Gastrocnemius medialis (tissue), 4 donors: ENCODE results near the gene TMEM45B. TPM values are rescaled to one million over a fixed set of nuclear protein-coding genes. Genes with fewer than 3 reads are reported as not detected.

Experiments
- ATAC-seq, 2 donors: fragments of 150-250 bp; one replicate each; pipeline ENCODE4 v1.9.1; 2016
- DNase-seq, 2 donors: peaks; one replicate each; pipeline ENCODE4 v3.0.0-alpha.2; 2019
- H3K27ac ChIP-seq, 4 donors: fragments of 200-600 bp; sonication (generic); 1 replicate in 1 of 4; 2 replicates in 3 of 4; pipeline ENCODE4 v1.5.1; 2016 to 2018; ENCODE audit warnings: mild to moderate bottlenecking in 2 of 4, moderate library complexity in 1 of 4
- H3K27me3 ChIP-seq, 3 donors: fragments of 200-600 bp; sonication (generic) in 2 of 3; 1 replicate in 1 of 3; 2 replicates in 2 of 3; pipeline versions ENCODE4 v1.5.1 to v1.6.0; 2016 to 2019; ENCODE audit warnings: mild to moderate bottlenecking in 1 of 3, moderate library complexity in 1 of 3
- H3K36me3 ChIP-seq, 2 donors: fragments of 200-600 bp; sonication (generic) in 1 of 2; one replicate each; pipeline ENCODE4 v1.5.1; 2017 to 2018
- H3K4me1 ChIP-seq, 2 donors: fragments of 200-600 bp; sonication (generic) in 1 of 2; one replicate each; pipeline ENCODE4 v1.5.1; 2016 to 2017; ENCODE audit warnings: mild to moderate bottlenecking in 2 of 2
- H3K4me3 ChIP-seq, 4 donors: fragments of 200-600 bp; sonication (generic) in 3 of 4; 1 replicate in 1 of 4; 2 replicates in 3 of 4; pipeline ENCODE4 v1.5.1; 2016 to 2019; ENCODE audit warnings: mild to moderate bottlenecking in 2 of 4
- H3K9me3 ChIP-seq, 3 donors: fragments of 200-600 bp; sonication (generic) in 2 of 3; 1 replicate in 1 of 3; 2 replicates in 2 of 3; pipeline ENCODE4 v1.5.1; 2016 to 2019
- POLR2A ChIP-seq, 2 donors: fragments of 450-650 bp; IDR thresholded peaks; one replicate each; pipeline ENCODE4 v1.6.1; 2017; ENCODE audit warnings: antibody characterized with exemption in 2 of 2, mild to moderate bottlenecking in 2 of 2, moderate library complexity in 2 of 2
- in situ Hi-C, 4 donors: fragments of 200-750 bp; cut with MboI; loops; one replicate each; pipeline versions ENCODE4 v1.15.0 to v1.8.0; 2017; ENCODE audit warnings: low sequenced_read_pairs in 4 of 4
- intact Hi-C: fragments of 100-400 bp; cut with DNase I; formaldehyde crosslinking; loops from one replicate; pipeline ENCODE4 v1.15.1; 2023; ENCODE audit warnings: low total_unique reads
- total RNA-seq, 4 donors: library from RNA; depleted of rRNA; stranded (reverse); fragments of >200 nt; gene quantifications; one replicate each; pipeline versions ENCODE4 v1.1.0 to v1.2.3, GENCODE V29; 2016
- TF ChIP-seq, protein P1 (sequence below), 5 experiments: fragments of 450-650 bp in 3 of 5; fragments of 200-600 bp in 2 of 5; sonication (generic) in 2 of 5; IDR thresholded peaks in 4 of 5; conservative IDR thresholded peaks in 1 of 5; 1 replicate in 4 of 5; 2 replicates in 1 of 5; pipeline ENCODE4 v1.5.1; 2016 to 2019; ENCODE audit warnings: antibody characterized with exemption in 5 of 5, mild to moderate bottlenecking in 3 of 5, moderate library complexity in 3 of 5

The TMEM45B gene
- total RNA-seq, 4 donors from 2014 or later, result 1.0 TPM; not detected in 3

DNA sequence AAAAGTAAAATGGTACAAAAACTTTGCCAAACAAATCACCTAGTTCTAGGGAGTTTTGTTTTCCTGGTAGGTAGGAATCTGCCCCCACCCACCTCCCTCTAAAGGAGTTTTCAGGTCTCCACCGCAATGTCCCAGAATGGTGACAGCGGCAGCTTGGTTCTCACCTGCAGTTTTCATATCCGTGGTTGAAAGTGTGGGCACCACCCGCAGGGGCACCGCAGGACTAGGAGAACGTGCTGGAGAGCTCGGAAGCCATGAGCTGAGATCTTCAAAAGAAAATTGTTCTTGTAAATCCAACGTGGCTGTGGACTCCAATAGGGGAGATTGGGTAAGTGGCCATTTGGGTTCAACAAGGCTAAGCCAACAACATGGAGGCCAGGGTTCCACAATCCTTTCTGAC is 68.9 kb downstream of the TMEM45B start:
- in situ Hi-C loops, result loop anchor here (25.0 kb wide), 1 partner anchor 1028 kb away; the partner anchor contains the start of gene SNX19 (in 4 of the 4)
- intact Hi-C loops, result no loop called here

DNA sequence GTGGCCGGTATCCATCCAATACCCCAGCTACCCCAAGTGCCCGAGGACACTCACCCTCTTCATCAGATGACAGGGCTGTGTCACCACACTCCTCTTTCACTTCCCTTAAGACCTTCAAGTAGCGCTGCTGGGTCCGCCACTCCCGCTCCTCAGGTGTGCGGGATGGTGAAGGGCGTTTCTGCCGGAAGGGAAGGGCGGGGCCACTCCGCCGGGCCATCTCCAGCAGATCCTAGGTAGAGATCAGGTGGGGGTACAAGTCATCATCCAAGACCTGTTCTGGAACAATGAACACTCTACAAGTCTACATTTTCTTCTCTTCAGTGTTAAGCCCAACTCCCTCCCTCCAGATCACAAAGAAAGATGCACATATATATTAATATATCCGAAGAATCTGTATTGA is 69.7 kb downstream of the TMEM45B start:
- no peaks in the 10 kb centered on the region for H3K4me1 ChIP-seq
- no peak overlapping the region for H3K4me3 ChIP-seq
- no peak for DNase-seq
- peaks cover 3 to 92% of the 10 kb centered on the region in 2 donors for H3K36me3 ChIP-seq
- H3K27ac ChIP-seq, result no peak overlapping the region
- intact Hi-C loops (no loop called here), in situ Hi-C loops (loop anchor here (25.0 kb wide), 1 partner anchor 1027 kb away; the partner anchor contains the start of gene SNX19 (in 4 of the 4))
- no peak for TF ChIP-seq POLR2A (IDR thresholded peaks at IDR 0.05)
- TF ChIP-seq, protein P1, sequence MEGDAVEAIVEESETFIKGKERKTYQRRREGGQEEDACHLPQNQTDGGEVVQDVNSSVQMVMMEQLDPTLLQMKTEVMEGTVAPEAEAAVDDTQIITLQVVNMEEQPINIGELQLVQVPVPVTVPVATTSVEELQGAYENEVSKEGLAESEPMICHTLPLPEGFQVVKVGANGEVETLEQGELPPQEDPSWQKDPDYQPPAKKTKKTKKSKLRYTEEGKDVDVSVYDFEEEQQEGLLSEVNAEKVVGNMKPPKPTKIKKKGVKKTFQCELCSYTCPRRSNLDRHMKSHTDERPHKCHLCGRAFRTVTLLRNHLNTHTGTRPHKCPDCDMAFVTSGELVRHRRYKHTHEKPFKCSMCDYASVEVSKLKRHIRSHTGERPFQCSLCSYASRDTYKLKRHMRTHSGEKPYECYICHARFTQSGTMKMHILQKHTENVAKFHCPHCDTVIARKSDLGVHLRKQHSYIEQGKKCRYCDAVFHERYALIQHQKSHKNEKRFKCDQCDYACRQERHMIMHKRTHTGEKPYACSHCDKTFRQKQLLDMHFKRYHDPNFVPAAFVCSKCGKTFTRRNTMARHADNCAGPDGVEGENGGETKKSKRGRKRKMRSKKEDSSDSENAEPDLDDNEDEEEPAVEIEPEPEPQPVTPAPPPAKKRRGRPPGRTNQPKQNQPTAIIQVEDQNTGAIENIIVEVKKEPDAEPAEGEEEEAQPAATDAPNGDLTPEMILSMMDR (IDR thresholded peaks at IDR 0.05 in 4 of 5, conservative IDR thresholded peaks at IDR 0.05 in 1 of 5), result no peak
- ATAC-seq, result no peak
- no peaks in the 10 kb centered on the region for H3K9me3 ChIP-seq
- no peaks in the 10 kb centered on the region for H3K27me3 ChIP-seq

More for the DNA sequence above, 68.9 kb downstream of the TMEM45B start:
- ATAC-seq (no peak), DNase-seq (no peak)
- H3K36me3 ChIP-seq, result peaks cover 3 to 98% of the 10 kb centered on the region in 2 donors
- H3K27me3 ChIP-seq, result no peaks in the 10 kb centered on the region
- TF ChIP-seq POLR2A (IDR thresholded peaks at IDR 0.05), result no peak
- TF ChIP-seq, protein P1 (IDR thresholded peaks at IDR 0.05 in 4 of 5, conservative IDR thresholded peaks at IDR 0.05 in 1 of 5), result no peak
- no peaks in the 10 kb centered on the region for H3K4me1 ChIP-seq
- no peak overlapping the region for H3K4me3 ChIP-seq
- no peak overlapping the region for H3K27ac ChIP-seq
- no peaks in the 10 kb centered on the region for H3K9me3 ChIP-seq

DNA sequence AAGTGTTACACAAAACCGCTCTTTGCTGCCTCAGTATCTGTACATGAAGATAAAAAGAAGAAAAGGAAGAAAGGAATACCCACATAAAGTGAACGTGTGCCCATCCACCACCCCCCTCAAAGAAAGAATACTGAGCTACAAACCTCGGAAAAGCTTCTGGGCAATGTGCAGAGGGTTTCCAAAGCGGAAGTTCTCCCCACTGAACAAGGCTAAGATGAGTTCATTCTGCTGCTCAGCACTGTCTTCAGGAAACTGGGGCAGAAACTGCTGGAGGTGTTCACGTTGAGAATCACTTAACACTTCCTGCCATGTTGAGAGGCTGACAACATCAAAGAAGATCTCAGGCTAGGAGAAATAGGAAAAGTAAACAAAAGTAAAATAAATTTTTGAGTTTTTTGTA is 72.8 kb downstream of the TMEM45B start:
- H3K4me3 ChIP-seq, result no peak overlapping the region
- in situ Hi-C loops, result loop anchor here (25.0 kb wide), 1 partner anchor 1024 kb away; the partner anchor contains the start of gene SNX19 (in 4 of the 4)
- no peaks in the 10 kb centered on the region for H3K9me3 ChIP-seq
- peaks cover 3 to 77% of the 10 kb centered on the region in 2 donors for H3K36me3 ChIP-seq
- no peak for TF ChIP-seq POLR2A (IDR thresholded peaks at IDR 0.05)
- TF ChIP-seq, protein P1 (IDR thresholded peaks at IDR 0.05 in 4 of 5, conservative IDR thresholded peaks at IDR 0.05 in 1 of 5), result no peak
- no peaks in the 10 kb centered on the region for H3K27me3 ChIP-seq
- intact Hi-C loops, result no loop called here
- H3K27ac ChIP-seq, result no peak overlapping the region
- ATAC-seq, result no peak
- no peak for DNase-seq
- no peaks in the 10 kb centered on the region for H3K4me1 ChIP-seq

DNA sequence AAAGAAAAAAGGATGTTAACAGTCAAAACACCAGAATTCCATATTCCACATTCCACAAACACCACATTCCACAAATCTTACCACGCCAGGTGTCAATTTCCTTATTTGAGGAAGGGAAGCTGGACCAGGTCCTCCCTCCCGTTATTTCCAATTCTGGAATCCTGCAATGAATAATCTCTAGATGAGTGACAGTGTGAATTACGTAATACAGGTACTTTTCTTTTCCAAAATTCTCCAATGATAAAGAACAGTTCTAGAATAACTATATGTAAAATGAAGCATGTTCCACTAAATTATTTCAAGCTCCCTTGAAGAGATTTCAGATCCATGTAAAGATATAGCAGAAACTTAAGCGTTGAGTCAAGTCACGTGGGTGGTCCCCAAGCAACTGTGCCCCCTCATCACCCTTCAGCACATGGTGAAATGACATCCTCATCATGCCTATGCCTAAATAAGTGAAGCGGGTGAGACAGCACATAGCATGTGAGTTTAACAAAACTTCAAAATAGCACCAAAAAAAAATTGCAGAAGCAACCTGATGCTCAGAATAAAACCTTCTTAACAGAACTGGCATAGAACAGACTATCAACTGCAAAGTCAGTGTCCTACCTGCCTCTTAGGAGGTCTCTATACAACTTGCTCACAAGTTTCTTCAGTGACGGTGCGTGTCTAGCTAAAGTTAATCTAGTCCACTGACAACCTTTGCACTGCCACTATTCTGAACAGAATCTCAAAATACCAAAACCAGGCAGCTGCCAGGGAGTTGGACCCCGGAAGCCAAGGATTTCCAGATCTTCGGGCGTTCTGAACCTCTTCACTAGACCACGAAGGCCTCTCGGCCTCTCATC is 78.9 kb downstream of the TMEM45B start:
- no peaks in the 10 kb centered on the region for H3K9me3 ChIP-seq
- peak in 1 of 2 donors; percentile 34 for ATAC-seq
- H3K4me3 ChIP-seq, result peak overlapping the region; percentile 76 to 100 (median 96)
- TF ChIP-seq POLR2A (IDR thresholded peaks at IDR 0.05), result no peak
- TF ChIP-seq, protein P1 (IDR thresholded peaks at IDR 0.05 in 4 of 5, conservative IDR thresholded peaks at IDR 0.05 in 1 of 5), result no peak
- peaks cover 13 to 18% of the 10 kb centered on the region in 2 donors for H3K4me1 ChIP-seq
- peak overlapping the region; percentile 85 to 96 (median 92) for H3K27ac ChIP-seq
- no peaks in the 10 kb centered on the region for H3K27me3 ChIP-seq
- peaks cover 0 to 18% of the 10 kb centered on the region in 2 donors for H3K36me3 ChIP-seq
- in situ Hi-C loops (loop anchor here (25.0 kb wide), 1 partner anchor 1018 kb away; the partner anchor contains the start of gene SNX19 (in 4 of the 4)), intact Hi-C loops (loop anchor here (2.0 to 5.0 kb wide), 4 partner anchors 108 to 1022 kb away; partner anchors contain the start of genes APLP2, PRDM10 and SNX19)
- no peak for DNase-seq
